IPS-18a (cell line): ENCODE results near the gene KLHL28.
A peak's percentile ranks its signal among the peaks of the same experiment; 100 is the strongest.

Experiments
- H3K27ac ChIP-seq: one replicate; pipeline ENCODE4 v1.5.1; 2013; ENCODE audit warnings: low read length
- H3K27me3 ChIP-seq: one replicate; pipeline ENCODE4 v1.6.1; 2013; ENCODE audit warnings: mild to moderate bottlenecking, low read length; ENCODE audit not compliant: control insufficient read depth, insufficient read depth
- H3K36me3 ChIP-seq: one replicate; pipeline ENCODE4 v1.6.1; 2013; ENCODE audit warnings: low read depth, low read length; ENCODE audit not compliant: control insufficient read depth
- H3K4me1 ChIP-seq: one replicate; pipeline ENCODE4 v1.6.1; 2013; ENCODE audit warnings: low read depth, low read length; ENCODE audit not compliant: control insufficient read depth
- H3K4me3 ChIP-seq: one replicate; pipeline ENCODE4 v1.5.1; 2013; ENCODE audit warnings: low read length
- H3K9ac ChIP-seq: one replicate; pipeline ENCODE4 v1.6.1; 2013; ENCODE audit warnings: mild to moderate bottlenecking, low read length, moderate library complexity
- H3K9me3 ChIP-seq: one replicate; pipeline ENCODE4 v1.6.1; 2013; ENCODE audit warnings: low read depth, low read length; ENCODE audit not compliant: control insufficient read depth

KLHL28 gene

GRCh38 chr14:44979273-44979672 lies 17.5 kb upstream of the KLHL28 start:
- H3K36me3 ChIP-seq: no peaks in the 10 kb centered on the region
- no peak overlapping the region for H3K27ac ChIP-seq
- no peak overlapping the region for H3K9ac ChIP-seq
- H3K4me3 ChIP-seq: no peak overlapping the region
- H3K9me3 ChIP-seq: no peaks in the 10 kb centered on the region
- no peaks in the 10 kb centered on the region for H3K27me3 ChIP-seq
- H3K4me1 ChIP-seq: no peaks in the 10 kb centered on the region

- no peaks in the 10 kb centered on the region for H3K36me3 ChIP-seq
- no peaks in the 10 kb centered on the region for H3K27me3 ChIP-seq
- H3K9me3 ChIP-seq: no peaks in the 10 kb centered on the region
- H3K27ac ChIP-seq: no peak overlapping the region
- no peak overlapping the region for H3K4me3 ChIP-seq
- H3K9ac ChIP-seq: no peak overlapping the region
- H3K4me1 ChIP-seq: peaks cover 5% of the 10 kb centered on the region
These were observed 9.7 kb upstream of the KLHL28 start for GRCh38 chr14:44971459-44971858.

GRCh38 chr14:44970907-44971306 lies 9.2 kb upstream of the KLHL28 start:
- H3K36me3 ChIP-seq: no peaks in the 10 kb centered on the region
- peaks cover 5% of the 10 kb centered on the region for H3K4me1 ChIP-seq
- no peak overlapping the region for H3K4me3 ChIP-seq
- H3K9ac ChIP-seq: no peak overlapping the region
- no peaks in the 10 kb centered on the region for H3K9me3 ChIP-seq
- no peak overlapping the region for H3K27ac ChIP-seq
- no peaks in the 10 kb centered on the region for H3K27me3 ChIP-seq

GRCh38 chr14:44968714-44969113 lies 7.0 kb upstream of the KLHL28 start:
- Histone ChIP-seq H3K9me3 (no peaks in the 10 kb centered on the region), H3K9ac (no peak overlapping the region), H3K4me3 (no peak overlapping the region), H3K36me3 (no peaks in the 10 kb centered on the region), H3K27ac (no peak overlapping the region), H3K27me3 (no peaks in the 10 kb centered on the region), H3K4me1 (peaks cover 15% of the 10 kb centered on the region)

- Histone ChIP-seq H3K9ac (no peak overlapping the region), H3K9me3 (no peaks in the 10 kb centered on the region), H3K27ac (no peak overlapping the region), H3K4me1 (peaks cover 20% of the 10 kb centered on the region), H3K4me3 (peak overlapping the region; percentile 29), H3K36me3 (no peaks in the 10 kb centered on the region), H3K27me3 (no peaks in the 10 kb centered on the region)
These were observed 5.0 kb upstream of the KLHL28 start for GRCh38 chr14:44966601-44967336.

GRCh38 chr14:44963775-44964380 lies 2.1 kb upstream of the KLHL28 start:
- Histone ChIP-seq H3K4me1 (peaks cover 31% of the 10 kb centered on the region), H3K4me3 (peak overlapping the region; percentile 78), H3K9ac (peak overlapping the region; percentile 47), H3K27me3 (no peaks in the 10 kb centered on the region), H3K36me3 (no peaks in the 10 kb centered on the region), H3K9me3 (no peaks in the 10 kb centered on the region), H3K27ac (no peak overlapping the region)

GRCh38 chr14:44963044-44963528 lies 1.3 kb upstream of the KLHL28 start:
- H3K36me3 ChIP-seq: no peaks in the 10 kb centered on the region
- no peak overlapping the region for H3K27ac ChIP-seq
- peaks cover 31% of the 10 kb centered on the region for H3K4me1 ChIP-seq
- peak overlapping the region; percentile 80 for H3K9ac ChIP-seq
- no peaks in the 10 kb centered on the region for H3K9me3 ChIP-seq
- H3K4me3 ChIP-seq: peak overlapping the region; percentile 78
- H3K27me3 ChIP-seq: no peaks in the 10 kb centered on the region

- Histone ChIP-seq H3K4me1 (peaks cover 31% of the 10 kb centered on the region), H3K9ac (peak overlapping the region; percentile 80), H3K9me3 (no peaks in the 10 kb centered on the region)
These were observed 742 bp upstream of the KLHL28 start for GRCh38 chr14:44962334-44963043.

GRCh38 chr14:44961151-44961553 lies 595 bp downstream of the KLHL28 start:
- no peaks in the 10 kb centered on the region for H3K27me3 ChIP-seq
- H3K9ac ChIP-seq: peak overlapping the region; percentile 76
- peak overlapping the region; percentile 22 for H3K27ac ChIP-seq
- H3K4me3 ChIP-seq: peak overlapping the region; percentile 78
- H3K4me1 ChIP-seq: peaks cover 26% of the 10 kb centered on the region
- H3K36me3 ChIP-seq: no peaks in the 10 kb centered on the region
- H3K9me3 ChIP-seq: no peaks in the 10 kb centered on the region

More at GRCh38 chr14:44962334-44963043, 742 bp upstream of the KLHL28 start:
- H3K36me3 ChIP-seq: no peaks in the 10 kb centered on the region
- peak overlapping the region; percentile 78 for H3K4me3 ChIP-seq
- no peaks in the 10 kb centered on the region for H3K27me3 ChIP-seq
- H3K27ac ChIP-seq: peak overlapping the region; percentile 78

- no peak overlapping the region for H3K27ac ChIP-seq
- peak overlapping the region; percentile 78 for H3K4me3 ChIP-seq
- no peaks in the 10 kb centered on the region for H3K36me3 ChIP-seq
- H3K9ac ChIP-seq: peak overlapping the region; percentile 76
- peaks cover 26% of the 10 kb centered on the region for H3K4me1 ChIP-seq
- H3K9me3 ChIP-seq: no peaks in the 10 kb centered on the region
- no peaks in the 10 kb centered on the region for H3K27me3 ChIP-seq
These were observed 1.1 kb downstream of the KLHL28 start for GRCh38 chr14:44960646-44961045.

GRCh38 chr14:44960146-44960545 lies 1.6 kb downstream of the KLHL28 start:
- Histone ChIP-seq H3K9me3 (no peaks in the 10 kb centered on the region), H3K4me1 (peaks cover 26% of the 10 kb centered on the region), H3K4me3 (peak overlapping the region; percentile 78), H3K36me3 (no peaks in the 10 kb centered on the region), H3K9ac (peak overlapping the region; percentile 76), H3K27ac (no peak overlapping the region), H3K27me3 (no peaks in the 10 kb centered on the region)
